ENCODE results near the gene LACTBL1. TPM values are rescaled to one million over a fixed set of nuclear protein-coding genes. Genes with fewer than 3 reads are reported as not detected.
"Not testable (repeated sequence)": the region's sequence is repeated elsewhere in the genome, so short reads cannot be mapped to it uniquely, and the experiment has no call there.

Gene LACTBL1
- total and polyA plus RNA-seq, 3 donors from 2014 or later: 0.50 to 1.6 TPM; not detected in 1

GRCh38 chr1:22983944-22984343 is 11.3 kb upstream of the LACTBL1 start:
- H3K36me3 ChIP-seq (ENCODE audit: low read depth, missing control alignments): no peaks in the 10 kb centered on the region
- H3K4me3 ChIP-seq: no peak overlapping the region
- H3K27me3 ChIP-seq: no peaks in the 10 kb centered on the region
- H3K9me3 ChIP-seq: no peaks in the 10 kb centered on the region
- TF ChIP-seq CTCF (IDR thresholded peaks at IDR 0.05) (no peak), POLR2A (IDR thresholded peaks at IDR 0.05) (no peak)
- intact Hi-C loops (cut with DNase I; ENCODE audit: low total_unique reads): no loop called here
- no peaks in the 10 kb centered on the region for H3K4me1 ChIP-seq
- no peak for DNase-seq
- WGBS, 2 donors: 84% methylated on average over 4 of the region's 4 CpGs; no CpG with 5 or more reads in 1 of the 2 donors
- H3K27ac ChIP-seq: no peak overlapping the region

- intact Hi-C loops (cut with DNase I; ENCODE audit: low total_unique reads); H3K9me3 ChIP-seq; DNase-seq; H3K4me3 ChIP-seq; H3K4me1 ChIP-seq; H3K36me3 ChIP-seq (ENCODE audit: low read depth, missing control alignments); H3K27ac ChIP-seq; H3K27me3 ChIP-seq: not testable (repeated sequence)
- WGBS, 2 donors: 88 to 90% methylated on average over 3 of the region's 3 CpGs
Measured at GRCh38 chr1:22980471-22980790, 7.8 kb upstream of the LACTBL1 start.

- H3K9me3 ChIP-seq: no peaks in the 10 kb centered on the region
- no peak overlapping the region for H3K27ac ChIP-seq
- 95 to 97% methylated on average over 3 of the region's 3 CpGs for WGBS, 2 donors
- DNase-seq: peak; percentile 5
- no peaks in the 10 kb centered on the region for H3K4me1 ChIP-seq
- intact Hi-C loops (cut with DNase I; ENCODE audit: low total_unique reads): no loop called here
- H3K27me3 ChIP-seq: no peaks in the 10 kb centered on the region
- no peaks in the 10 kb centered on the region for H3K36me3 ChIP-seq (ENCODE audit: low read depth, missing control alignments)
- TF ChIP-seq POLR2A (IDR thresholded peaks at IDR 0.05): no peak
- no peak for TF ChIP-seq CTCF (IDR thresholded peaks at IDR 0.05)
- no peak overlapping the region for H3K4me3 ChIP-seq
Measured at GRCh38 chr1:22978299-22978698, 5.6 kb upstream of the LACTBL1 start.

GRCh38 chr1:22976461-22977243 is 4.0 kb upstream of the LACTBL1 start:
- WGBS, 2 donors: 42 to 48% methylated on average over 9 of the region's 9 CpGs
- DNase-seq: peak; percentile 79
- intact Hi-C loops (cut with DNase I; ENCODE audit: low total_unique reads): no loop called here
- H3K4me3 ChIP-seq: no peak overlapping the region
- TF ChIP-seq CTCF (IDR thresholded peaks at IDR 0.05): peak; percentile 21 to 68 (median 46)
- no peak for TF ChIP-seq POLR2A (IDR thresholded peaks at IDR 0.05)
- H3K27ac ChIP-seq: no peak overlapping the region
- H3K9me3 ChIP-seq: no peaks in the 10 kb centered on the region
- no peaks in the 10 kb centered on the region for H3K36me3 ChIP-seq (ENCODE audit: low read depth, missing control alignments)
- no peaks in the 10 kb centered on the region for H3K4me1 ChIP-seq
- no peaks in the 10 kb centered on the region for H3K27me3 ChIP-seq

- Histone ChIP-seq H3K27ac (no peak overlapping the region), H3K27me3 (no peaks in the 10 kb centered on the region), H3K4me3 (no peak overlapping the region), H3K4me1 (no peaks in the 10 kb centered on the region), H3K36me3 (ENCODE audit: low read depth, missing control alignments) (no peaks in the 10 kb centered on the region), H3K9me3 (no peaks in the 10 kb centered on the region)
- TF ChIP-seq POLR2A (IDR thresholded peaks at IDR 0.05) (no peak), CTCF (IDR thresholded peaks at IDR 0.05) (no peak)
- intact Hi-C loops (cut with DNase I; ENCODE audit: low total_unique reads): no loop called here
- WGBS, 2 donors: 65 to 77% methylated on average over 3 to 4 of the region's 4 CpGs
- peak; percentile 2 for DNase-seq
Measured at GRCh38 chr1:22976127-22976460, 3.4 kb upstream of the LACTBL1 start.

Measured in testis (tissue), 3 donors.